8988T (cell line): Measurements from ENCODE around the gene SPAG7.

Source experiments
- DNase-seq: peaks from one replicate; pipeline ENCODE4 v3.0.0; 2011

SPAG7 gene

DNA sequence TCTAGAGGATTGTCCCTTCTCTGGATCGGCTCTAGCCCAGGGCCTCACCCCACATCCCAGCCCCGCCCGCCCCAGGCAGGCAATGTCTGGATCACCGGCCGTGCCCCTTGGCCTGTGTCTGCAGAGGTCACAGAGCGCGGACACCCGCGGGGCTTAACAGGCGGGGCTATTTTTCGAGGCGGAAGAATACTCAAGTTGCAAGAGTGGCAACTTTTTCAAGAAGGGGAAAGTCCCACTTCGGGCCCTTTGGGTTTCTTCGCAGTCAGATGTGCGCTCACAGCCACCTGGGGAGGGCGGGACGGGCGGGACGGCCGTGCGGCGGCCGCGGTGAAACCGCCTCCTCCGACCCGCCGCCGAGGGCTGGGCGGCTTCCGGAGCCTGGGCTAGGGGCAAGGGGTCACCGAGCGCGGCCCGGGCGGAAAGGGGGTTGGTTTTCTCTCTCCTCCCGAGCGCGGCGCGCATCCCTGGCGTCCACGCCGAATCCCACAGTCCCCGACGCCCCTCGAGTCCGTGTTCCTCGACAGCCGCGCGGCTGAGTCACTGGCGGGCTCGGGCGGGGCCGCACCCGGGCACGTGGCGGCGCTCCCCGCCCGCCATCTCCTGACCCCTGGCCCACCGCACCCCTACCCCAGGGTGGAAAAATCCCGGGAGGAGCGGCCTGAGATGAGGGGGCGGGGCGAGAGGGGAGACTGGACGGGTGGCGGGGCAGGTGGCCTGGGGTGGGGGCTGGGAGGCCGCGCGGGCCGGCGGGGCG, 18.1 kb downstream of the SPAG7 start:
- DNase-seq: peak; percentile 64

GRCh38 chr17:4948931-4949320, 18.7 kb downstream of the SPAG7 start:
- peak; percentile 95 for DNase-seq

GRCh38 chr17:4948166-4948930, 19.3 kb downstream of the SPAG7 start, which contains the start of gene PFN1:
PFN1 (minus strand) TSS chr17:4948530; CDS start chr17:4948394, 136 bp downstream.
- DNase-seq: peak; percentile 82

GRCh38 chr17:4947411-4948165, 20.0 kb downstream of the SPAG7 start:
- peak; percentile 40 for DNase-seq

- DNase-seq: peak; percentile 15
Observed at GRCh38 chr17:4947010-4947410, 20.6 kb downstream of the SPAG7 start.

DNA sequence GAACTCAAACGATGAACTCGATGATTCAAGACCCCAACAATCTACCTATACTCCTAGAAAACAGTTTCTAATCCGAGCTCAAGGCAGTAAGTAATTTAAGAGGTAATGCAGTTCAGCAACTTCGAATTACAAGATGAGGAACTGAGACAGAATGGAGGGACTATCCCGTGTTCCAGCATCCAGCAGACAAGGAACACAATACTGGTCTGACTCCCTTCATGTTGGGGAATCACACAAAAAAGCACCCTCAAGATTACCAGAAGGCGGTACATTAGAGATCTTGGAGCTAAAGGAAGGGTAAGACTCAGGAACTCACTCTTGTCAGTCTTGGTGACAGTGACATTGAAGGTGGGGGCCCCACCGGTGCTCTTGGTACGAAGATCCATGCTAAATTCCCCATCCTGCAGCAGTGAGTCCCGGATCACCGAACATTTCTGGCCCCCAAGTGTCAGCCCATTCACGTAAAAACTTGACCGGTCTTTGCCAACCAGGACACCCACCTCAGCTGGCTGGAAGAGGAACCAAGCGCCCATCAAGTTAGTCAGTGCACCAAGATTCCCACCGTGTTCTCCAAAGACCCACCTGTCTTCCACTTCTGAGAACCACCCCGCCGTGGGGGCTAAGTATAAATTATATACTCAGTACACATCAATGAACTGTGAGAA, 21.2 kb downstream of the SPAG7 start:
- peak; percentile 7 for DNase-seq

DNA sequence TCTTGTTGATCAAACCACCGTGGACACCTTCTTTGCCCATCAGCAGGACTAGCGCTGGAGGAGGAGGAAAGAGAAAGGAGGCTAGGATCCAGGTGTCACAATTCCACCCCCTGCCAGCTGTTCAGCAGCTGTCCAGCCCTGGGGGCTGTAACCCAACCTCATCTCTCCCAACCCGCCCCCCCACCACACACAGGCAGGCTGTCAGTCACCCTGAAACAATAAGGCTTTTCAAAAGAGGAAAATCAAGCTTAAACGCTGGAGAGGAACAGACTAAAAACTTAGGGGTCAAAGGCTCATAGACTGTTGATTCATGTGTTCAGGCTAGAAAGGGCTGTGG, 21.7 kb downstream of the SPAG7 start:
- peak; percentile 25 for DNase-seq

GRCh38 chr17:4945176-4945943, 22.3 kb downstream of the SPAG7 start:
- DNase-seq: peak; percentile 83

DNA sequence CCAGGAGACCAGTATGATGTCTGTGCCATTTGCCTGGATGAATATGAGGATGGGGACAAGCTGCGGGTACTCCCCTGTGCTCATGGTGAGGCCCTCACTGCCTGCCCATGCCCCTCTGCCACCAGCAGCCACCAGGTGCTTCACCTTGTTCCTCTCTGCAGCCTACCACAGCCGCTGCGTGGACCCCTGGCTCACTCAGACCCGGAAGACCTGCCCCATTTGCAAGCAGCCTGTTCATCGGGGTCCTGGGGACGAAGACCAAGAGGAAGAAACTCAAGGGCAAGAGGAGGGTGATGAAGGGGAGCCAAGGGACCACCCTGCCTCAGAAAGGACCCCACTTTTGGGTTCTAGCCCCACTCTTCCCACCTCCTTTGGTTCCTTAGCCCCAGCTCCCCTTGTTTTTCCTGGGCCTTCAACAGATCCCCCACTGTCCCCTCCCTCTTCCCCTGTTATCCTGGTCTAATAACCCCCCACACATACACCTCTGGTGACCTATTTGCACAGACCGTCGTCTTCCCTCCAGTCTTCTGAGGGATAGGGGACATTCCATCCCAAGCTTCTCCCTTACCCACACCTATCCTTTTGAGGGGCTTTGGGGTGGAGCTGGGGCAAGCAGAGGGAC, 23.0 kb downstream of the SPAG7 start:
- DNase-seq: no peak

GRCh38 chr17:4944163-4944553, 23.5 kb downstream of the SPAG7 start:
- no peak for DNase-seq

DNA sequence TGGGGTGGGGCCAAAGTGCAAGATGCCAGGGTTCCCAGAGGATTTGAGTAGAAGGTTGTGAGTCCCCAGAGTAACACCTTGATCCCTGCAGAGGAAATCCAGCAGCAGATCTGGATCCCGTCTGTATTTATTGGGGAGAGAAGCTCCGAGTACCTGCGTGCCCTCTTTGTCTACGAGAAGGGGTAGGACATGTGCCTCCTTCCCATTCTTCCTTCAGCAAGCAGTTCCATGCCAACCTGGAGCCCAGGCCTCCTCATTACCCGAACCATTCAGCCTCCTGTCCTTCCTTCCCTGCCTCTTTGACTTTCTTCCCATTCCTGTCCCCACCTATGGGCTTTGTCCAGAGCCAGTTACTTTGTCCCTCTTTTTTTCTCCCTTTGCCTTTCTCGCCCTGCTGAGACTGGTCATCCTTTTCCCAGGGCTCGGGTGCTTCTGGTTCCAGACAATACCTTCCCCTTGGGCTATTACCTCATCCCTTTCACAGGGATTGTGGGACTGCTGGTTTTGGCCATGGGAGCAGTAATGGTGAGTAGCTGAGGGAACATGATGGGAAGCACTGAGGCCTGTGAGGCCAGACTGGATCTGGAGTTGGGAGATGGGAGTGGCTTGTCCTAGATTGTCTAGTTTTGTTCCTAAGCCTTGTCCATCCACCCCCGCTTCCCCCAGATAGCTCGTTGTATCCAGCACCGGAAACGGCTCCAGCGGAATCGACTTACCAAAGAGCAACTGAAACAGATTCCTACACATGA, 24.7 kb downstream of the SPAG7 start:
- no peak for DNase-seq

DNA sequence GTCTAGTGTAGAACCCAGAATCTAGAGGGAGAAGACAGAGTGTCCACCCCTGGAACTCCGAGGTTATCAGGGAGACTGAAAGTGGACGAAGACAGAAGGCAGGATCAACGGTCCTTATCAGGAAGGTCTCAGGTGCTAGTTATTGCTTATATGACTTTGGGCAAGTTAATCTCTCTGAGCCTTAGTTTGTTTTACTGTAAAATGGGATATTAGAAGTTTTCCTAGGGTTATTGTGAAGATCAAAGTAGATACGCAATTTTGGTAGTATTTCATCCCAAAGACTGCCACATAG, 26.4 kb downstream of the SPAG7 start:
- no peak for DNase-seq

- peak; percentile 75 for DNase-seq
Observed at GRCh38 chr17:4940555-4941318, 26.9 kb downstream of the SPAG7 start.

DNA sequence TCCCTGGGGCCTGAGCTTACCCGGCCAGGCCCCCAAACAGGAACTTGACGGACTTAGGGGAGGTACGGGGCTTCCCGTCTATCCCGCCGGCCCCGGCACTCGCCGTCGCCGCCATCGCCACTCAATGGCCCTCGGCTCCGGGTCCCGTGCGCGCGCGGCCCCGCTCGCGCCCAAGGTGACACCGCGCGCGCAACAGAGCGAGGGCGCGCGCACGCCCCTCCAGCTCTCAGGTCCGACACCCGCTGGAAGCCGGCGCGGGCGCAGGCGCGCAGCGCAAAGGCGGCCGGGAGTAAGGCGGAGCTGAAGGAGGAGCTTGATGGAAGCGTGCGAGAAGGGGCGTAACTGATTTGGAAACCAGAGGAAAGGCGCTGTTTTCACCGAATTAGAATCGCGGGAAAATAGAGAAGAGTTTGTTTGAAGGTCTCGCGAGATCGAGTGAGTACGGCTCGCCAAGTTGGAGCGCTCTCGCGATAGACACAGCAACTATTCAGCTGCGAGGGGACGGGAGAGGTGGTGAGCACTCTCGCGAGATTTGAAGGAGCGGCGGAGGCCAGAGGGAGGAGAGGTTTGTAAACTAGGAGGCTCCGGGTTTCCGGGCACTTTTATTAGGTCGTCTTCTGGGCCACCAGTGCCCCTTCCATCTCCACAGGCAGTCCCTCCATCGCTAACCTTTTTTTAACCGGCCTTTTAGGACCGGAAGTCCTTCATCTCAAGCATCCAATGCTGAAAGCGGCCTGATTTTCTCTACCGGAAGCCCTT, 27.6 kb downstream of the SPAG7 start, which contains the start of the genes RNF167 and SLC25A11:
Gene RNF167, plus strand, starts transcription at position 473 of the 759 bp plus-strand sequence. CDS start 642 bp downstream, outside the sequence.
Gene SLC25A11, minus strand, starts transcription at position 251 of the 759 bp plus-strand sequence. Its CDS starts 136 bp downstream, at position 115.
- peak; percentile 95 for DNase-seq

GRCh38 chr17:4939546-4939795, 28.1 kb downstream of the SPAG7 start:
- no peak for DNase-seq

DNA sequence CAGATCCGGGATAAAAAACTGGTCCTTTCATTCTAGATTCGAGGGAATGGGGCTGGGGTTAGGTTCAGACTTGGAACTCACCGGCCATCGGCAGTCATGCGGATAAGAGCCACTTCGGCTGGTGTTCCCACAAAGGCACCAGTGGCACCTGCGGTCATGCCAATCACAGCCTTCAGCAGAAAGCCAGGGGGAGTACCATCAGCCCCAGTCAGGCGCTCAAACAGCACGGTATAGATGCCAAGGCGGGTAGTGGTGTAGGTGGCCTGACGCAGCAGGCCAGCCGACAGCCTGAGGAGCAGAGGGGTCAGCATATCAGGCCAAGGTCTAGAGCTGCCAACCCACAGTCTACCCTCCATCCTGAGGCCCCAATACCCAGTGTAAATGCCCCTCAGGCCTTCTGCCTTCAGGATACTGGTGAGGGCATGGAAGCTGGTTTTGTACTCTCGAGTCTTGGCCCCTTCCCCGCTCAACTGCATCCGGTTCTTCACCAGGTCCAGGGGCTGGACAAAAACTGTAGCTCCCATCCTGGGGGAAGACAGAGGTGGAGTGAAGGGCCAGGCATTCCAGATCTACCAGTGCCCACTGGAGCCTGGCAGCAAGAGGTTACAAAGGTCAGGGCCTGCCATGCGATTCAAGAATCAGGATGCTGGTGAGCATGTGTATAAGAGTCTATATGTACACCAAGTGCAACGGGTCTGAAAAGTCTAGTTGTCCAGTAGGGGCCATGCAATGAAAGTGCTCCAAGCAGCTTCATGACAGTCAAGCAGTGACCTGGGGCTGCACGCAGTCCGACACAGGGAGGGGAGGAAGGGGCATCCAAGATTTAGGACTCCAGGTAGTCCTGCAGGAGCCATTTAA, 28.7 kb downstream of the SPAG7 start:
- no peak for DNase-seq

DNA sequence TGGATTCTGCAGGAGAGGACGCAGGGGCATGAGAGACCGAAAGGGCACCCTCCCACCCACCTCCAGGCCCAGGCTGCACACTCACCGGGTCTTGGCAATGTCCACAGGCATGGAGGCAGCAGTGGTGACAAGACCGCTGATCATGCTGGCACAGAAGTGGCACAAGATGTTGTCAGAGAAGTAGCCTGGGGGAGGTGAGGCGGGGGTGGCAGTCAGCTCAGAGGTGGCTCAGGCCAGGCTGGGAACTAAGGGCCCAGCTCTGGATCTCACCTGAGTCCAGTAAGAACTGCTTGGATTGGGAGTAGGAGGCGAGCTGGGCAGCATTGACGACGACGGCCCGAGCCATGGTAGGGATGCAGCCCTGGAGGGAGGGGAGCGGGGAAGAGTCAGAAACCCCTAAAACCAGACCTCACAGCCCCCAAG, 29.5 kb downstream of the SPAG7 start:
- no peak for DNase-seq

- no peak for DNase-seq
Observed at GRCh38 chr17:4937553-4937952, 30.1 kb downstream of the SPAG7 start.

GRCh38 chr17:4936436-4936835, 31.2 kb downstream of the SPAG7 start:
- no peak for DNase-seq
